Measurements from ENCODE around the gene MAP2. TPM values are rescaled to one million over a fixed set of nuclear protein-coding genes. Genes with fewer than 3 reads are reported as not detected.

The MAP2 gene
- total RNA-seq, 1 experiment from 2014 or later = 0.05 TPM

DNA sequence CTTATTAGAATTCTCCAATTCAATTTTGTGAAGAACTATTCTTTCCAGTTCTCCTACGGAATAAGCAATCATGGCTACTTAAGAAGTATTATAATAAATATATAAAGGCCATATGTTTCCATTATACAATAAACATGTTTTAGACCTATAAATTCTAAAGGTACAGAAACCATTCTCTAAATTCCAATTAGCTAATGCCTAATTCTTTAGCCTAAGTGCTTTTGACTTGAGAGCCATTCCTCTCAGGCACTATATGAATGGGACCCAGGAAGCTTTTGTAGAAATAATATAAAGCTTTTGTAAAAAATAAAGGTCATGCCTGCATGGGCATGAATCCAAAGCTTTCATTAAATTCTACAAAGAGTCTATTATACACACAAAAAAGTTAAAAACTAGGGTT is 186.8 kb downstream of the MAP2 start:
- intact Hi-C loops (cut with micrococcal nuclease; ENCODE audit: unreplicated experiment) = no loop called here
- CTCF ChIA-PET = no interaction called here

GRCh38 chr2:209613649-209614305 is 189.9 kb downstream of the MAP2 start:
- CTCF ChIA-PET = no interaction called here
- H3K27me3 Mint-ChIP-seq (ENCODE audit: insufficient read depth, unreplicated experiment) = peaks cover 3% of the 10 kb centered on the region
- Histone ChIP-seq H3K9me3 (peaks cover 2% of the 10 kb centered on the region; the same call in 1 of the 2 replicates), H3K4me3 (ENCODE audit: low read depth, low read length) (no peak overlapping the region), H3K4me1 (peaks cover 13% of the 10 kb centered on the region), H3K36me3 (ENCODE audit: control insufficient read depth, insufficient read depth, low read length) (no peaks in the 10 kb centered on the region), H3K27me3 (replicated peaks; ENCODE audit: control insufficient read depth, insufficient read depth, low read length) (no peaks in the 10 kb centered on the region)
- no peak overlapping the region for H3K27ac Mint-ChIP-seq (ENCODE audit: unreplicated experiment)
- H3K4me1 Mint-ChIP-seq (ENCODE audit: low read depth, unreplicated experiment) = peaks cover 8% of the 10 kb centered on the region
- no peak for DNase-seq
- POLR2A ChIA-PET = no interaction called here
- BruUV-seq (replicated peaks) = no TSS peak
- peaks cover 24% of the 10 kb centered on the region for H3K9me3 Mint-ChIP-seq (ENCODE audit: unreplicated experiment)
- no peaks in the 10 kb centered on the region for H3K36me3 Mint-ChIP-seq (ENCODE audit: insufficient read depth, unreplicated experiment)
- H3K4me3 Mint-ChIP-seq (ENCODE audit: unreplicated experiment) = no peak overlapping the region
- TF ChIP-seq, protein P1, sequence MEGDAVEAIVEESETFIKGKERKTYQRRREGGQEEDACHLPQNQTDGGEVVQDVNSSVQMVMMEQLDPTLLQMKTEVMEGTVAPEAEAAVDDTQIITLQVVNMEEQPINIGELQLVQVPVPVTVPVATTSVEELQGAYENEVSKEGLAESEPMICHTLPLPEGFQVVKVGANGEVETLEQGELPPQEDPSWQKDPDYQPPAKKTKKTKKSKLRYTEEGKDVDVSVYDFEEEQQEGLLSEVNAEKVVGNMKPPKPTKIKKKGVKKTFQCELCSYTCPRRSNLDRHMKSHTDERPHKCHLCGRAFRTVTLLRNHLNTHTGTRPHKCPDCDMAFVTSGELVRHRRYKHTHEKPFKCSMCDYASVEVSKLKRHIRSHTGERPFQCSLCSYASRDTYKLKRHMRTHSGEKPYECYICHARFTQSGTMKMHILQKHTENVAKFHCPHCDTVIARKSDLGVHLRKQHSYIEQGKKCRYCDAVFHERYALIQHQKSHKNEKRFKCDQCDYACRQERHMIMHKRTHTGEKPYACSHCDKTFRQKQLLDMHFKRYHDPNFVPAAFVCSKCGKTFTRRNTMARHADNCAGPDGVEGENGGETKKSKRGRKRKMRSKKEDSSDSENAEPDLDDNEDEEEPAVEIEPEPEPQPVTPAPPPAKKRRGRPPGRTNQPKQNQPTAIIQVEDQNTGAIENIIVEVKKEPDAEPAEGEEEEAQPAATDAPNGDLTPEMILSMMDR (IDR thresholded peaks at IDR 0.05; ENCODE audit: insufficient read depth in 1 of 2, low read depth in 1 of 2, low read length in 1 of 2, severe bottlenecking in 1 of 2, unreplicated experiment in 1 of 2) = no peak
- intact Hi-C loops (cut with micrococcal nuclease; ENCODE audit: unreplicated experiment) = no loop called here

More for the DNA sequence above, 186.8 kb downstream of the MAP2 start:
- Histone ChIP-seq H3K27me3 (replicated peaks; ENCODE audit: control insufficient read depth, insufficient read depth, low read length) (no peaks in the 10 kb centered on the region), H3K36me3 (ENCODE audit: control insufficient read depth, insufficient read depth, low read length) (no peaks in the 10 kb centered on the region), H3K9me3 (no peaks in the 10 kb centered on the region; the same call in 1 of the 2 replicates), H3K4me3 (ENCODE audit: low read depth, low read length) (no peak overlapping the region), H3K4me1 (no peaks in the 10 kb centered on the region)
- POLR2A ChIA-PET = no interaction called here
- Mint-ChIP-seq H3K9me3 (ENCODE audit: unreplicated experiment) (peaks cover 4% of the 10 kb centered on the region), H3K4me1 (ENCODE audit: low read depth, unreplicated experiment) (no peaks in the 10 kb centered on the region), H3K27ac (ENCODE audit: unreplicated experiment) (no peak overlapping the region), H3K27me3 (ENCODE audit: insufficient read depth, unreplicated experiment) (peaks cover 6% of the 10 kb centered on the region), H3K4me3 (ENCODE audit: unreplicated experiment) (no peak overlapping the region), H3K36me3 (ENCODE audit: insufficient read depth, unreplicated experiment) (no peaks in the 10 kb centered on the region)
- no peak for DNase-seq
- TF ChIP-seq, protein P1 (IDR thresholded peaks at IDR 0.05; ENCODE audit: insufficient read depth in 1 of 2, low read depth in 1 of 2, low read length in 1 of 2, severe bottlenecking in 1 of 2, unreplicated experiment in 1 of 2) = no peak
- no TSS peak for BruUV-seq (replicated peaks)

GRCh38 chr2:209614690-209615369 is 191.0 kb downstream of the MAP2 start:
- ChIA-PET POLR2A (no interaction called here), CTCF (no interaction called here)
- H3K36me3 ChIP-seq (ENCODE audit: control insufficient read depth, insufficient read depth, low read length) = no peaks in the 10 kb centered on the region
- H3K27me3 ChIP-seq (replicated peaks; ENCODE audit: control insufficient read depth, insufficient read depth, low read length) = no peaks in the 10 kb centered on the region
- intact Hi-C loops (cut with micrococcal nuclease; ENCODE audit: unreplicated experiment) = no loop called here
- no peak for DNase-seq
- Mint-ChIP-seq H3K4me3 (ENCODE audit: unreplicated experiment) (no peak overlapping the region), H3K27me3 (ENCODE audit: insufficient read depth, unreplicated experiment) (peaks cover 3% of the 10 kb centered on the region), H3K4me1 (ENCODE audit: low read depth, unreplicated experiment) (peaks cover 8% of the 10 kb centered on the region), H3K36me3 (ENCODE audit: insufficient read depth, unreplicated experiment) (no peaks in the 10 kb centered on the region), H3K27ac (ENCODE audit: unreplicated experiment) (no peak overlapping the region), H3K9me3 (ENCODE audit: unreplicated experiment) (peaks cover 24% of the 10 kb centered on the region)
- H3K4me1 ChIP-seq = peaks cover 13% of the 10 kb centered on the region
- TF ChIP-seq, protein P1 (IDR thresholded peaks at IDR 0.05; ENCODE audit: insufficient read depth in 1 of 2, low read depth in 1 of 2, low read length in 1 of 2, severe bottlenecking in 1 of 2, unreplicated experiment in 1 of 2) = no peak
- BruUV-seq (replicated peaks) = no TSS peak
- no peak overlapping the region for H3K4me3 ChIP-seq (ENCODE audit: low read depth, low read length)
- H3K9me3 ChIP-seq = peaks cover 2% of the 10 kb centered on the region; the same call in 1 of the 2 replicates
